Esophagus squamous epithelium (tissue), 5 donors: Measurements from ENCODE around the gene TEAD1. TPM values are rescaled to one million over a fixed set of nuclear protein-coding genes. Genes with fewer than 3 reads are reported as not detected.

Experiments used
- DNase-seq: peaks from one replicate; lab custom pipeline; 2025; lab: John Stamatoyannopoulos, UW
- H3K27ac ChIP-seq, 4 donors: fragments of 200-600 bp; sonication (generic); one replicate each; pipeline ENCODE4 v1.5.1; 2016 to 2019; ENCODE audit warnings: mild to moderate bottlenecking in 1 of 4
- H3K27me3 ChIP-seq, 4 donors: fragments of 200-600 bp; sonication (generic); 1 replicate in 3 of 4; 2 replicates in 1 of 4; pipeline versions ENCODE4 v1.5.1 to v1.6.0; 2017 to 2021; ENCODE audit warnings: antibody characterized with exemption in 1 of 4
- H3K36me3 ChIP-seq, 3 donors: fragments of 200-600 bp; sonication (generic); one replicate each; pipeline ENCODE4 v1.5.1; 2016 to 2019
- H3K4me1 ChIP-seq, 3 donors: fragments of 200-600 bp; sonication (generic); one replicate each; pipeline ENCODE4 v1.5.1; 2017 to 2019
- H3K4me3 ChIP-seq, 4 donors: fragments of 200-600 bp; sonication (generic); 1 replicate in 3 of 4; 2 replicates in 1 of 4; pipeline ENCODE4 v1.5.1; 2016 to 2019; ENCODE audit warnings: mild to moderate bottlenecking in 2 of 4, moderate library complexity in 1 of 4
- H3K9me3 ChIP-seq, 3 donors: fragments of 200-600 bp; sonication (generic); one replicate each; pipeline ENCODE4 v1.5.1; 2016 to 2019
- POLR2A ChIP-seq, 4 donors: fragments of 450-650 bp; IDR thresholded peaks; one replicate each; pipeline ENCODE4 v1.6.1; 2017; ENCODE audit warnings: antibody characterized with exemption in 4 of 4, mild to moderate bottlenecking in 4 of 4, moderate library complexity in 3 of 4
- WGBS, 2 donors: methylation state at CpG; one replicate each; pipeline ENCODE4 v1.1.5; 2018; 5-methylcytosine and 5-hydroxymethylcytosine counted together
- intact Hi-C: fragments of 100-400 bp; cut with DNase I; formaldehyde crosslinking; loops from one replicate; pipeline ENCODE4 v1.15.0; 2022
- total RNA-seq, 4 donors: library from RNA; depleted of rRNA; stranded (reverse); fragments of >200 nt; gene quantifications; one replicate each; pipeline ENCODE4 v1.1.0, GENCODE V29; 2016
- TF ChIP-seq, protein P1 (sequence below), 6 experiments: fragments of 450-650 bp in 4 of 6; fragments of 200-600 bp in 2 of 6; sonication (generic) in 2 of 6; IDR thresholded peaks; one replicate each; pipeline ENCODE4 v1.5.1; 2016 to 2019; ENCODE audit warnings: antibody characterized with exemption in 6 of 6, mild to moderate bottlenecking in 4 of 6, moderate library complexity in 4 of 6
- donor health status: DM: yes; HTN: yes; CAD: no.

The TEAD1 gene
- total RNA-seq, 4 donors from 2014 or later, result 33.3 to 75.2 (median 49.8) TPM

DNA sequence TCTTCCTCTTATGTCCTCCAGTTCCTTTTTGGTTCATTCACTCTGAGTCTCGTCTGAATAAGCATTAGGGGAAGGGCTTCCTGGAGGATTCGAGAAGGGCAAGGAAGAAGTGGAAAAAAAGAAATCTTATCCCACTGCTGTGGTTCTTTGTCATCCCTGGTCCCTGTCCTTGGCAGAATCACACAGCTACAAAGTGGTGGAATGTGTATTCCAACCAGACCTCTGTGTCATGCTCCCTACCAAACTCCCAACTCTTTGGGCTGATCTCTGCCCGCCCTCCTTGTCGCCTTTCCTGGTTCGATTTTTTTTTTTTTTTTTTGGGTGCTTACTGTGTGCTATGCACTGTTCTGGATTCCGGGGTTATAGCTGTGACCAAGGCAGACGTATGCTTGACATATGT is 61.0 kb downstream of the TEAD1 start:
- no peak for DNase-seq
- no peaks in the 10 kb centered on the region for H3K27me3 ChIP-seq
- peaks cover 0 to 19% (median 0%) of the 10 kb centered on the region in 3 donors for H3K4me1 ChIP-seq
- H3K4me3 ChIP-seq, result no peak overlapping the region
- no peaks in the 10 kb centered on the region for H3K9me3 ChIP-seq
- intact Hi-C loops, result no loop called here
- no peaks in the 10 kb centered on the region for H3K36me3 ChIP-seq
- WGBS, 2 donors, result 85 to 86% methylated on average over 7 of the region's 7 CpGs
- TF ChIP-seq POLR2A (IDR thresholded peaks at IDR 0.05), result no peak
- TF ChIP-seq, protein P1, sequence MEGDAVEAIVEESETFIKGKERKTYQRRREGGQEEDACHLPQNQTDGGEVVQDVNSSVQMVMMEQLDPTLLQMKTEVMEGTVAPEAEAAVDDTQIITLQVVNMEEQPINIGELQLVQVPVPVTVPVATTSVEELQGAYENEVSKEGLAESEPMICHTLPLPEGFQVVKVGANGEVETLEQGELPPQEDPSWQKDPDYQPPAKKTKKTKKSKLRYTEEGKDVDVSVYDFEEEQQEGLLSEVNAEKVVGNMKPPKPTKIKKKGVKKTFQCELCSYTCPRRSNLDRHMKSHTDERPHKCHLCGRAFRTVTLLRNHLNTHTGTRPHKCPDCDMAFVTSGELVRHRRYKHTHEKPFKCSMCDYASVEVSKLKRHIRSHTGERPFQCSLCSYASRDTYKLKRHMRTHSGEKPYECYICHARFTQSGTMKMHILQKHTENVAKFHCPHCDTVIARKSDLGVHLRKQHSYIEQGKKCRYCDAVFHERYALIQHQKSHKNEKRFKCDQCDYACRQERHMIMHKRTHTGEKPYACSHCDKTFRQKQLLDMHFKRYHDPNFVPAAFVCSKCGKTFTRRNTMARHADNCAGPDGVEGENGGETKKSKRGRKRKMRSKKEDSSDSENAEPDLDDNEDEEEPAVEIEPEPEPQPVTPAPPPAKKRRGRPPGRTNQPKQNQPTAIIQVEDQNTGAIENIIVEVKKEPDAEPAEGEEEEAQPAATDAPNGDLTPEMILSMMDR (IDR thresholded peaks at IDR 0.05), result no peak
- no peak overlapping the region for H3K27ac ChIP-seq

DNA sequence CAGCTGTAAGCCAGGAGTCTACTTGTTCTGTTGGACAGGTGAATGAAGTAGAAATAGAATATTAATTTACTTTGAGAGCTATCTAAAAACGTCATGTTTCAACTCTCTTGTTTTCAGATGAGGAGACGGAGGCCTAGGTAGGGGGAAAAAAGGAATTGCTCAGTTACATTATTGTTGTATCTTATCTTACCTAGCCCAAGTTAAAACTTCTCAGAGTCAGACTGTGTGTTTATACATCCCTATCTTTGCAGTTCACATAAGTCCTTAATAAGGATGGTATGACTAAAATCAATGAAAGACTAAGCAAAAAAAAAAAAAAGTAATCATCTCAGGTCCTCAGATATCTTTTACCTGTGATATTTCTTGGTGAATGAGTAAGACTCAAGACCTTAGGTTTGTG is 62.8 kb downstream of the TEAD1 start:
- H3K4me3 ChIP-seq, result no peak overlapping the region
- DNase-seq, result no peak
- TF ChIP-seq, protein P1 (IDR thresholded peaks at IDR 0.05), result no peak
- TF ChIP-seq POLR2A (IDR thresholded peaks at IDR 0.05), result no peak
- 43% methylated on average over 2 of the region's 2 CpGs for WGBS, 2 donors
- no peaks in the 10 kb centered on the region for H3K9me3 ChIP-seq
- peaks cover 0 to 23% (median 0%) of the 10 kb centered on the region in 3 donors for H3K4me1 ChIP-seq
- no peaks in the 10 kb centered on the region for H3K27me3 ChIP-seq
- no peak overlapping the region for H3K27ac ChIP-seq
- intact Hi-C loops, result no loop called here
- H3K36me3 ChIP-seq, result no peaks in the 10 kb centered on the region

DNA sequence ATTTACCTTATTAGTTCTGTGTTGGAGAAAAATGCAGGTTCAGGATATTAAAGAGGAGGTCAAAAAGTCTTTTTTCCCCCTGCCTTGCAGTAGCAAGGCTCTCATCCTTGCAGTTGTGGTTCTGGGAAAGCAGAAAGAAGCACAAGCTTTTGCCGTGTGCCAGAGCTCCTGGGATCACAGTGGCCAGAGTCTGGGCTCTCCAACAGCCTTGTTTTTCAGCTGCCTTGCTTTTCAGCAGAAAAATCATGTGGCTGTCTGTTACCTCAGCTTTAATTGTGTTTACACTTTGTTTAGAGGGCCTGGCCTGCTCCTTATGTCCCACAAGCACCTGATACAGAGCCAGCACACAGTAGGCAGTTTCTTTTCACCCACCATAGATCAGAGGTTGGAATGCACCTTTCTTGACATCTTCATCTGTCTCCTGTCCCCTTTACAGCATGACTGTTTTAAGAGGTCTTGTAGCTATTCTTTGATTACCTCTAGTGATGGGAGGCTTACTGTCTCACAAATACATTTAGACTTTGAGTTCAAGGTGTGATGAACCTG is 67.5 kb downstream of the TEAD1 start:
- Histone ChIP-seq H3K27ac (no peak overlapping the region), H3K27me3 (no peaks in the 10 kb centered on the region), H3K36me3 (no peaks in the 10 kb centered on the region), H3K9me3 (no peaks in the 10 kb centered on the region), H3K4me1 (peaks cover 0 to 25% (median 4%) of the 10 kb centered on the region in 3 donors), H3K4me3 (no peak overlapping the region)
- TF ChIP-seq POLR2A (IDR thresholded peaks at IDR 0.05), result no peak
- TF ChIP-seq, protein P1 (IDR thresholded peaks at IDR 0.05), result no peak
- 81 to 91% methylated on average over 1 of the region's 1 CpG for WGBS, 2 donors
- no peak for DNase-seq
- intact Hi-C loops, result no loop called here

DNA sequence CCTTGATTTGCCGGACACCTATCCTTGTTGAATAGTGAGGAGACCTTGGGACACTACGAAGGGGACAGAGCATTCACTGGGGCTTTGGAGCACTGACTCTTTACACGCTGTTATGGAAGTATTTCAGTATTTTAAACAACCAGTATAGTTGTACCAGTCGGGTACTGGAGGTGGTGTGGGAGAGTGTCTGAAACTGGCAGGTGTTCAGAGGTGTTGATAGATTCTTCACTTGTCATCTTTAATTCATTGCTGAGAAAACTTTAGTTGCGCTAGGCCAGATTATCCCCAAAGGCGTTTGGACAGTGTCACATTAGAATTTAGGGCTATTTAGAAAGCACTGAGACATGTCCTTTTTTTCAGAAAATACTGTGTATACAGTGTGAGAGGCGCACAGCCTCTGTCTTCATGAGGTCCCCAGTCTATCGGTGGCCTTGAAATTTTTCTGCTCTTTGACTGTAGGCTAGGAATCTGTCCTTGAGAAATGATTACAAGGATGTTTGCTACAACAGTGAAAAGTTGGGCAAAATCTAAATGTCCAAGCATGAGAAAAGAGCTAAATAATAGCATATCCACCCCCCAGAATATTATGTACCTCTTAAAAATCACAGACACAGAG is 69.7 kb downstream of the TEAD1 start:
- H3K27me3 ChIP-seq, result no peaks in the 10 kb centered on the region
- 80 to 81% methylated on average over 8 of the region's 8 CpGs for WGBS, 2 donors
- no peak for DNase-seq
- TF ChIP-seq, protein P1 (IDR thresholded peaks at IDR 0.05), result no peak
- no peak for TF ChIP-seq POLR2A (IDR thresholded peaks at IDR 0.05)
- H3K9me3 ChIP-seq, result no peaks in the 10 kb centered on the region
- peaks cover 0 to 25% (median 5%) of the 10 kb centered on the region in 3 donors for H3K4me1 ChIP-seq
- intact Hi-C loops, result no loop called here
- H3K36me3 ChIP-seq, result no peaks in the 10 kb centered on the region
- H3K4me3 ChIP-seq, result no peak overlapping the region
- no peak overlapping the region for H3K27ac ChIP-seq

DNA sequence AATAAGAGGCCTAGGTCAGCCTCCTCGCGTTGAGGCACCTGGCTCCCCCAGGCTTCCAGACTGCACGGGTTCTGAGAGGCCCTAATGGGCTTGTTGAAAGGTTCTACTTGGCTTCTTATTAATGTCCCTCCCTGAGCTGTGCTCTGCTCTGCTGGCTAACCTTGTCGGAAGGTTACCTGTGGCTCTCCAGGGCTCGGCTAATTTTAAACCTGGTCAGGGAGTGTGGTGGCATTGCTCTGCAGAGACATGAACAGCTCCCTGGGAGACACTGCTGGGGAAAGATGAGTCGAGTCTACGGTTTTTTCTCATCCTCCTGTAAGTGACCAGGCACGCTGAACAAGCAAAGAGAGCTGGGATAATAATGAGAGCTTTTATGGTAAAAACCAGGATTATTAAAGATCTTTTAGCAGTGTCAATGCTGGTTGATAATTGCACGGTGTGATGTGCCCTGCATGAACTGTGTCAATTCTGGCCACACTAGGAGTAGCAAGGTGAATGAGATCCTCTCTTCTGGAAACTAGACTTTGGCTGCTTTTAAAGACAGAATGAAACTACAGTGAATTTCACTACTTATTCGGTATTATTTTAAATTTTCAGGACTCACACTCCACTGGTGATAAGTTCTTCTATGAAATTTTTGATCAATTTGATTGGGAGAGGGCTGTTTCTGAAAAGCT is 70.7 kb downstream of the TEAD1 start:
- intact Hi-C loops, result no loop called here
- Histone ChIP-seq H3K27ac (no peak overlapping the region), H3K4me3 (no peak overlapping the region), H3K9me3 (no peaks in the 10 kb centered on the region), H3K4me1 (peaks cover 4 to 35% (median 5%) of the 10 kb centered on the region in 3 donors), H3K36me3 (no peaks in the 10 kb centered on the region), H3K27me3 (no peaks in the 10 kb centered on the region)
- WGBS, 2 donors, result 75 to 78% methylated on average over 8 to 10 of the region's 10 CpGs
- TF ChIP-seq, protein P1 (IDR thresholded peaks at IDR 0.05), result no peak
- TF ChIP-seq POLR2A (IDR thresholded peaks at IDR 0.05), result no peak
- no peak for DNase-seq
